Measurements from ENCODE around the gene C4orf50.

C4orf50 gene

DNA sequence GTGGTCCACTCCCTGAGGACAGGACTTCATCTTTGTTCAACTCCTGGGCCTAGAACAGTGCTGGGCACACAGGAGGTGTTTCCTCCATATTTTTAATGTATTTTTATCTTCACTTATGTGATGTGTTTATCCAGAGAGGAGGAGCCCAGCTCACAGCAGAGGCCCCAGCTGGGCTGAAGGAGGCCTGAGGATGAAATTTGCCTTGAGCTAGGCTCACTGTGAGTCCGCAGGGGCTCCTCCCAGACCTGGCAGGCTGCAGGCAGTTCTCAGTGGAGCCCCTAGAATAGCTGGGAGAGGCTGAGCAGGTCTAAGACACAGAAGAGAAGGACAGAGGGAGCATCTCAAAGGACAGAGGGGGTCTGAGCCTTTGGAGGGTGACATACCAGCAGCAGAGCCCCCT, 26.8 kb downstream of the C4orf50 start:
- DNase-seq, result no peak

GRCh38 chr4:5990446-5991160, 27.6 kb downstream of the C4orf50 start:
- peak in 1 of 2 donors; percentile 6 for DNase-seq

GRCh38 chr4:5989236-5990225, 28.7 kb downstream of the C4orf50 start:
- peak in 1 of 2 donors; percentile 9 for DNase-seq

- DNase-seq, result peak in 1 of 2 donors; percentile 7
Measured at GRCh38 chr4:5988086-5988845, 30.0 kb downstream of the C4orf50 start.

GRCh38 chr4:5984843-5985242, 33.4 kb downstream of the C4orf50 start:
- no peak for DNase-seq

DNA sequence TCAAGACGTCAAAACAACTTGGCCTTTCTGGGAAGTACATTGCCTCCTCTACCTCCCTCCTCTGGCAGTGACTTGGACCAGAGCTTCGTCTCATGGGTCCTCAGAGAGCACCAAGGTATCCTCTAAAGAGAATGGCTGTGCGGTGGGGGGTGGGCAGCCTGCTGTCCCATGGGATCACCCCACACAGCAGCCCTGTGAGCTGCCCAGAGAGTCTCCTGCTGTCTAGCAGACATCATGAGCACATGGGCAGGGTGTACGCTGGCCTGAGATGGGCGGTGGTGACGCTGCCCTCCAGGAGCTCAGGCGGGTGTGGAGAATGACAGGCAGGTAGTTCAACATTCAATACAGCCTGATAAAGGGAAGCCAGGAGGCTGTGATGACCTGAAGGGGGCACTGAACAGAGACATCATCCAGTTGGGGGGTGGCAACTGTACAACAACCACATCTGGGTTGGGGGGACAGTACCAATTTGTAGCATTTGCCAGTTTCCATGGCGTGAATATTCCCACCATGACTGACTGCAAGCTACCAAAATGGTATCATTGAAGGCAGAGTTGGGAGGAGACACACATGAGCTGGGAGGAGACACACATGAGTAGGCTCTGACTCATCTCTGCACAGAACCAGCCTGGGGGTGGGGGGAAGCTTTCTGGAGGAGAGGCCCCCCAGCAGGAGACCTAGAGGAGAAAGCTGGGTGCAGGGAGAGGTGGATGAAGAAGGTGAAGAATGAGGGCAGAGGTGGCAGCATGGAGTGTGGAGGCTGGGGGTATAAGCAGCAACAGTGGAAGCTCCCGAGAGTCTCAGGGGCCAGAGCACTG, 35.9 kb downstream of the C4orf50 start:
- DNase-seq, result peak in 1 of 2 donors; percentile 2

DNA sequence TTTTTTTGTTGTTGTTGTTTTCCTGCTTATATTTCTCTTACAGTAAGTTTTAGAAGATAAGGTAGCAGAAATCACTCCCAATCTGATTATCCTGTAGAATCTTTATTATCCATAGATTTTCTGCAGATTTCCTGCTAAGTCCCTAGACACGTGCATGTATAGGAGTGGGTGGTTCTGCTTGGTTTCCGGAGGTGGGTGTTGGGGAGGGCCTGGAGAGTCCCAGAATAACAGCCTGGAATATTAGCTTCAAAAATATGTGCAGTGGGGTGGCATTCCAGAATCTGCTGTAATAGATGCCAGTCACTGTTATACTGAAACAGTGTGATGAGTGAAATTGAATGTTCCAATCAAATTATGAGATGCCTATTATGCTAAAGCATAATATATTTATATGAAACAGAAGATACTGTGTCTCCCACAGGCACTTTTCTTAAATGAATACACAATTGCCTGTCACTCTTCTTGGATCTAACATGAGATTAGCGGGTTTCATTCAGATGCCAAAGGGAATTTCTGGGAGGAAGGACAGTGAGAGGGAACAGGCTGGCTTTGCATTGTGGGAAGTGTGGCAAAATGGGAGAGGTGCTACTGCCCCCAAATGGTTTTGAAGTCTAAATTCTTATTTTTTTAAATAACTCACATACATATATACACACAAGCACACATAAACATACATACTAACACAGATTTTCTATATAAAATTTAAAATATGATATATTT, 37.6 kb downstream of the C4orf50 start:
- no peak for DNase-seq

DNA sequence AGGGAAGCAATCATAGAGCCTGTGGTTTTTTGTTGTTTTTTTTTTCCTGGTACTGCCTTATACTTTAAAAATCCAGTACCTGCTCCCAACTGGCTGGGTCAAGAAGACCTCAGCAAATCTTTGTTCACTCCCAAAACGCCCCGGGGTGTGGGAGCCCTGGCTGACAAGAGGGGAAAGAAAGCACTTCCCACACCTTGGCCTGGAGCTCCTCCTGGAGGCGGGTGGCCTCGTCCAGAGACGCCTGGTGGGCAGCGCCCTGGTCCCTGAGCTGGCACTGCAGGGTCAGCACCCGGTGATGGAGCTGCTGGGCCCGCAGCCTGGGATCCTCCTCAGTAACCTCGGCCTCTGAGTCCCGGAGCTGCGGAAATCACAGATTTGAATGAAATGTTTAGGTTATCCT, 38.2 kb downstream of the C4orf50 start:
- peak in 1 of 2 donors; percentile 9 for DNase-seq

GRCh38 chr4:5976921-5977320, 41.3 kb downstream of the C4orf50 start:
- no peak for DNase-seq

- no peak for DNase-seq
Measured at GRCh38 chr4:5976431-5976830, 41.8 kb downstream of the C4orf50 start.

- DNase-seq, result peak in 1 of 2 donors; percentile 7
Measured at GRCh38 chr4:5974321-5974720, 43.9 kb downstream of the C4orf50 start.

- peak in 1 of 2 donors; percentile 8 for DNase-seq
Measured at GRCh38 chr4:5973486-5974220, 44.6 kb downstream of the C4orf50 start.

DNA sequence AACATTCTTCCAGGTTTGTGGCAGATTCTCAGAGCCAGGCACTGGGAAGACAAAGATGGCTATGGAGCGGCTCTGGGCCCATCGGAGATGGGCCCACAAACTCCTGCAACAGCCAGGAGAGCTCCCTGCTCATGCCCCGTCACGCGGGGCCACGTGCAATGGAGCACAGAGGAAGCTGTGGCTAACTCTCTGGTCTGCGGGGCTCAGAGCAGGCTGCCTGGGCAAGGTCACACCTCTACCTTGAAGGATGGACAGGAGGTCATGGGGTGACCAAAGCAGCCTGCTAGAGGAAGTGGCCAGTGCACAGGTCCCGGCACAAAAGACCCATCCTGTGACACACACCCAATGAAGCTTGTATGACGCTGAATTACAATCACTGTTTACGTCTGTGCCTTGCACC, 45.2 kb downstream of the C4orf50 start:
- peak in 1 of 2 donors; percentile 8 for DNase-seq

DNA sequence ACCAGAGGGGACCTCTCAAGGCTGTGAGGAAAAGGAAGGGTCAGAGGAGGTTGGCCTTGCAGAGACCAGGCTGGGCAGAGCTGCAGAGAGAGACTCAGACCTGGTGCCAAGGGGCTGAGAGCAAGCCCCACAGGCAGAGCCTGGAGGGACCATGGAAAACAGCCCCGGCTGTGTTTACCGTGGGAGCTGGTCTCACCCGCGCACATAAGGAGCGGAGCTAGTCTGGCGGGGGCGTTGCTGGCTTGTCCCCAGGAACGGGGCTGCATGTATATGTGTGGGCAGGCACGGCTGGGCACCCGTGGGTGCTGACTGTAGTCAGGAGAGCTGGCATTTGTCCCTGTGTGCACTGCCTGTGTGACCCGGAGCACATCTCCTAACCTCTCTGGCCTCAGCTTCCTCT, 45.7 kb downstream of the C4orf50 start:
- DNase-seq, result peak in 1 of 2 donors; percentile 10

GRCh38 chr4:5971078-5971450, 47.2 kb downstream of the C4orf50 start:
- DNase-seq, result no peak

DNA sequence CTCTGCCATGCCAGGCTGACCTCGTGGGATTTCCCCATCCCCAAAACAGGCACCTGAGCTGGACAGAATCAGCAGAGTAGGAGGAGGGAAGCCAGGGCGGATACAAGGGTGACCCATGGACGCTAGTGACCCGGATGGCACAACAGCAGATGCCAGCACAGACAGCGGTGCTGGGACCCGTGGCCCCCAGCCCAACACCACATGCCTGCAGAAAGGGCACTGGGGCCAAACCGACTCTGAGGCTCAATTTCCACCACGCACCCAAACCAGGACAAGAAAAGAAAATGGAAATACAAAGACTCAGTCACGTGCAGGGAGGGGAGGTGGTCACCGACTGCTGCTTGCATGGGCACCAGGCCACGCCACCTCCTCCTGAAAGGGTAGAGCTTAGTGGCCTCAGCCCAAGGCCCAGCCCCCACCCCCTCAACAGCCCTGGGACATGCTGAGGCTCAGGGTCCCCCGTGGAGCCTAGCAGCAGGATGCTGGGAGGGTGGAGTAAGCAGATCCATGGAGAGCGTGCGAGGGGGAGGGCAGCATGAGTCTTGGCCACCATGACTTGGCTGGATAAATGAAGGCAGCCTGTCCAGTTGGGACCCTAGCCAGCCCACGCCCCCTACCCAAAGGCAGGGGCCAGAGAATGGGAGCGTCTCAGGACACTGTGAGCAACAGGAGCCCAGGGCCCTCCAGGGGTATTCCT, 47.7 kb downstream of the C4orf50 start:
- DNase-seq, result peak in 1 of 2 donors; percentile 2

DNA sequence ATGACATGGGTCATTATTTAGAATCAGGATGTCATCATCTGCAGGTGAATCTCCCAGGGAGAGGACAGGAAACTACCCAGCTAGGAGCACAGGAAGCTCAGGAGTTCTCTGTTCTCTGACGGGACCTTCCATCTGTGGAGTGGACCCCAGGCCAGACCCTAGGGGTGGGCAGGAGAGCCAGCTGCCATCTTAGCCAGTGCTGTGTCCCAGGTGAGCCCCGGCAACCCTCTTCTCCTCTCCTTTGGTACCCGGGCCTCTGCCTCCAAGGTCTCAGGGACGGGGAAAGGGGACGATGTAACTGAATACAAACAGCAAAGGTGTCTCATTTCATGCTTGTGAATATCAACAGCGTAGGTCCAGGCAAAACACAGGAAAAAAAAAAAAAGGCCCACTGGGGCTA, 48.5 kb downstream of the C4orf50 start:
- peak in 1 of 2 donors; percentile 1 for DNase-seq

- peak in 1 of 2 donors; percentile 1 for DNase-seq
Measured at GRCh38 chr4:5969336-5969735, 48.9 kb downstream of the C4orf50 start.

DNA sequence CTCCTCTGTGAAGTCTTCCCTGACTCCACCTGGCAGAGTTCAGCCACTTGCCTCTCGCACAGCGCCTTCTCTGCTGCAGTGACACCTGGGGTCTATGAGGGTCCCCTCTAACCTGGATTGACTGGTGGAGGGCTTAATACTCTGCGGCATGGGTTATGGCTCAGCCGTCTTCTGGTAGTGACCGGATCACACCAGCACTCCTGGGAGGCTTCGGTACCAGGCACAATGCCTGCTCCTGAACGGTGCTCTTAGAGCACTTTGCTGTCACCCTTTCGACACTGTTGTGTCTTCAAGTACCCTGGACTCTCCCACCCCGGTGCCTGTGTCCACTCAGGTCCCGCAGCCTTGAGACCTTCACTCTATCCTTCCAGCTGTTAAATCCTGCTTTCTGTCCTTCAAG, 50.0 kb downstream of the C4orf50 start:
- peak in 1 of 2 donors; percentile 2 for DNase-seq

GRCh38 chr4:5967783-5968182, 50.4 kb downstream of the C4orf50 start:
- peak in 1 of 2 donors; percentile 7 for DNase-seq
